Immature natural killer cell (primary cell): ENCODE data around the gene UBE2F. TPM values are rescaled to one million over a fixed set of nuclear protein-coding genes. Genes with fewer than 3 reads are reported as not detected.

Experiments used
- DNase-seq, 3 donors: peaks; one replicate each; pipeline ENCODE4 v3.0.0; 2022; ENCODE audit warnings: mixed read lengths in 1 of 3
- H3K27ac Mint-ChIP-seq, 6 donors: one replicate each; pipeline ENCODE4 v1.8.0; 2020; ENCODE audit warnings: mixed read lengths in 6 of 6, mild to moderate bottlenecking in 5 of 6, inconsistent platforms in 4 of 6, moderate library complexity in 3 of 6
- H3K27me3 Mint-ChIP-seq, 3 donors: one replicate each; pipeline ENCODE4 v1.8.0; 2020 to 2021; ENCODE audit warnings: low read depth in 3 of 3, mild to moderate bottlenecking in 3 of 3, mixed read lengths in 3 of 3, moderate library complexity in 3 of 3, inconsistent platforms in 1 of 3
- H3K36me3 Mint-ChIP-seq, 3 donors: one replicate each; pipeline ENCODE4 v1.8.0; 2020; ENCODE audit warnings: mixed read lengths in 3 of 3, inconsistent platforms in 2 of 3, mild to moderate bottlenecking in 2 of 3
- H3K4me1 Mint-ChIP-seq, 2 donors: one replicate each; pipeline ENCODE4 v1.8.0; 2020; ENCODE audit warnings: inconsistent platforms in 2 of 2, mild to moderate bottlenecking in 2 of 2, mixed read lengths in 2 of 2, moderate library complexity in 1 of 2
- H3K4me3 Mint-ChIP-seq, 5 donors: one replicate each; pipeline ENCODE4 v1.8.0; 2020; ENCODE audit warnings: mild to moderate bottlenecking in 5 of 5, mixed read lengths in 5 of 5, inconsistent platforms in 3 of 5, moderate library complexity in 3 of 5
- H3K9me3 Mint-ChIP-seq, 6 donors: one replicate each; pipeline ENCODE4 v1.8.0; 2020; ENCODE audit warnings: mild to moderate bottlenecking in 6 of 6, mixed read lengths in 6 of 6, inconsistent platforms in 4 of 6, moderate library complexity in 3 of 6
- polyA plus RNA-seq, 3 donors: library from polyadenylated mRNA; unstranded; fragments of 300-500 nt; fragmentation: Illumina TruSeq; gene quantifications; one replicate each; pipeline ENCODE4 v1.2.3, GENCODE V29; 2021

The UBE2F gene
- polyA plus RNA-seq, 3 donors from 2014 or later, result 274 to 339 (median 323) TPM

GRCh38 chr2:238090887-238091286 is 124.1 kb downstream of the UBE2F start:
- Mint-ChIP-seq H3K27me3 (no peaks in the 10 kb centered on the region), H3K4me3 (no peak overlapping the region), H3K36me3 (peaks cover 3 to 12% (median 10%) of the 10 kb centered on the region in 3 donors), H3K27ac (peak overlapping the region in 1 of 6 donors; percentile 31), H3K9me3 (no peaks in the 10 kb centered on the region), H3K4me1 (peaks cover 9 to 10% of the 10 kb centered on the region in 2 donors)
- DNase-seq, result no peak

GRCh38 chr2:238091436-238092060 is 124.7 kb downstream of the UBE2F start:
- peak overlapping the region in 1 of 6 donors; percentile 45 for H3K27ac Mint-ChIP-seq
- DNase-seq, result no peak
- H3K36me3 Mint-ChIP-seq, result peaks cover 3 to 12% (median 10%) of the 10 kb centered on the region in 3 donors
- no peaks in the 10 kb centered on the region for H3K9me3 Mint-ChIP-seq
- no peak overlapping the region for H3K4me3 Mint-ChIP-seq
- H3K27me3 Mint-ChIP-seq, result no peaks in the 10 kb centered on the region
- H3K4me1 Mint-ChIP-seq, result peaks cover 7 to 10% of the 10 kb centered on the region in 2 donors

Other genes with a start within 250 kb of the UBE2F start
- under 1 TPM in 1 of 3 donors, not detected in 2; 0.08 TPM for gene RBM44, start 168.2 kb upstream of the UBE2F start, polyA plus RNA-seq
- 100 to 1,000 TPM in 1 of 3 donors, 10 to 100 TPM in 2; 70.8 to 292 (median 96.5) TPM for gene RAMP1, start 107.4 kb upstream of the UBE2F start, polyA plus RNA-seq
- gene SCLY, start 94.0 kb downstream of the UBE2F start, polyA plus RNA-seq, result 10 to 100 TPM; 12.1 to 15.8 (median 12.8) TPM
- gene ESPNL, start 133.3 kb downstream of the UBE2F start, polyA plus RNA-seq, result not detected
- gene KLHL30, start 171.7 kb downstream of the UBE2F start, polyA plus RNA-seq, result not detected
- 1 to 10 TPM; 4.6 to 6.2 (median 5.7) TPM for gene ERFE, start 192.0 kb downstream of the UBE2F start, polyA plus RNA-seq
- 10 to 100 TPM; 59.2 to 82.8 (median 59.3) TPM for gene ILKAP, start 236.7 kb downstream of the UBE2F start, polyA plus RNA-seq